ENCODE results near the gene GREB1L. TPM values are rescaled to one million over a fixed set of nuclear protein-coding genes. Genes with fewer than 3 reads are reported as not detected.

GREB1L gene
- polyA plus RNA-seq, 1 of the 3 experiments (the other 2 are of a cell fraction) = under 0.01 TPM

DNA sequence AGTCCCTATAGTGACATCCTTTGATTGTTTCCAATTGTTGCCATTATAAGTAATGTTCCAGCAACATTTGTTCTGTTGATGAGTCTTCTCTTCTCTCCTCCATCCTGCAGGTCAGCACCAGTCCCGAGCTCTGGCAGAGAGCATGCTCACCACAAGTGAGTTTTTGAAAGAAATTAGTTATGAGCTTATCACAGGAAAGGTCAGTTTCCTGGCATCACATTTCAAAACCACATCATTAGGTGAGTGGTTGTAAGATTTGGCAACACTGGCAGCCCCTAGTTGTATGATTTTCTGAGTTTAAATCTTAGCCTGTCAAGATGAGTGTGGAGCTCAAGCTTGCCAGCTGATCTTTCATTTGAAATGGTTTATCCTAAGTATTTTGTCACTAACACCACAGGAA lies 208.9 kb downstream of the GREB1L start:
- 0% methylated on average over 1 of the region's 1 CpG for WGBS (ENCODE audit: low lambda C conversion rate)

GRCh38 chr18:21451851-21452250 lies 209.8 kb downstream of the GREB1L start:
- Histone ChIP-seq H3K9me2 (no peaks in the 10 kb centered on the region), H3K27me3 (ENCODE audit: insufficient read depth) (peaks cover 16% of the 10 kb centered on the region), H3K9ac (no peak overlapping the region), H3K4me1 (ENCODE audit: control insufficient read depth in 1 of 2, insufficient read depth in 2 of 2, low read depth in 1 of 2, low read length in 1 of 2) (no peaks in the 10 kb centered on the region; a peak in 1 of 4 replicates), H3K4me2 (no peak overlapping the region), H2AFZ (ENCODE audit: low read depth) (no peak overlapping the region), H4K20me1 (ENCODE audit: insufficient read depth) (no peaks in the 10 kb centered on the region), H3F3A (replicated peaks; ENCODE audit: insufficient read depth) (no peaks in the 10 kb centered on the region), H3K79me2 (ENCODE audit: insufficient read depth) (no peaks in the 10 kb centered on the region), H3K9me3 (no peaks in the 10 kb centered on the region), H3K4me3 (ENCODE audit: low read depth in 2 of 2, low read length in 1 of 2) (no peak overlapping the region), H3K27ac (ENCODE audit: low read depth in 2 of 2, low read length in 1 of 2) (no peak overlapping the region), H3K36me3 (replicated peaks in 1 of 2; ENCODE audit: control insufficient read depth in 1 of 2, insufficient read depth in 2 of 2, low read length in 1 of 2) (no peaks in the 10 kb centered on the region)
- WGBS (ENCODE audit: low lambda C conversion rate) = 33% methylated on average over 2 of the region's 2 CpGs
- CTCF ChIA-PET = interaction anchor here (2.3 kb wide), 1 partner anchor 257 kb away, joined by 8 read pairs; no protein-coding TSS in a partner anchor
- POLR2A ChIA-PET = no interaction called here
- no peak for DNase-seq
- TF ChIP-seq REST (IDR thresholded peaks at IDR 0.05; ENCODE audit: low read depth, low read length) = no peak
- TF ChIP-seq, protein P1, sequence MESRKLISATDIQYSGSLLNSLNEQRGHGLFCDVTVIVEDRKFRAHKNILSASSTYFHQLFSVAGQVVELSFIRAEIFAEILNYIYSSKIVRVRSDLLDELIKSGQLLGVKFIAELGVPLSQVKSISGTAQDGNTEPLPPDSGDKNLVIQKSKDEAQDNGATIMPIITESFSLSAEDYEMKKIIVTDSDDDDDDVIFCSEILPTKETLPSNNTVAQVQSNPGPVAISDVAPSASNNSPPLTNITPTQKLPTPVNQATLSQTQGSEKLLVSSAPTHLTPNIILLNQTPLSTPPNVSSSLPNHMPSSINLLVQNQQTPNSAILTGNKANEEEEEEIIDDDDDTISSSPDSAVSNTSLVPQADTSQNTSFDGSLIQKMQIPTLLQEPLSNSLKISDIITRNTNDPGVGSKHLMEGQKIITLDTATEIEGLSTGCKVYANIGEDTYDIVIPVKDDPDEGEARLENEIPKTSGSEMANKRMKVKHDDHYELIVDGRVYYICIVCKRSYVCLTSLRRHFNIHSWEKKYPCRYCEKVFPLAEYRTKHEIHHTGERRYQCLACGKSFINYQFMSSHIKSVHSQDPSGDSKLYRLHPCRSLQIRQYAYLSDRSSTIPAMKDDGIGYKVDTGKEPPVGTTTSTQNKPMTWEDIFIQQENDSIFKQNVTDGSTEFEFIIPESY (IDR thresholded peaks at IDR 0.05; ENCODE audit: borderline replicate concordance, low read depth) = no peak
- TF ChIP-seq, protein P2, sequence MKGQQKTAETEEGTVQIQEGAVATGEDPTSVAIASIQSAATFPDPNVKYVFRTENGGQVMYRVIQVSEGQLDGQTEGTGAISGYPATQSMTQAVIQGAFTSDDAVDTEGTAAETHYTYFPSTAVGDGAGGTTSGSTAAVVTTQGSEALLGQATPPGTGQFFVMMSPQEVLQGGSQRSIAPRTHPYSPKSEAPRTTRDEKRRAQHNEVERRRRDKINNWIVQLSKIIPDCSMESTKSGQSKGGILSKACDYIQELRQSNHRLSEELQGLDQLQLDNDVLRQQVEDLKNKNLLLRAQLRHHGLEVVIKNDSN (IDR thresholded peaks at IDR 0.05; ENCODE audit: borderline replicate concordance, low read depth) = no peak
- TF ChIP-seq JUND (IDR thresholded peaks at IDR 0.05) = no peak
- TF ChIP-seq EZH2phosphoT487 (IDR thresholded peaks at IDR 0.05; ENCODE audit: borderline replicate concordance, low read depth) = no peak

More for the DNA sequence above, 208.9 kb downstream of the GREB1L start:
- Histone ChIP-seq H3K79me2 (ENCODE audit: insufficient read depth) (no peaks in the 10 kb centered on the region), H3F3A (replicated peaks; ENCODE audit: insufficient read depth) (no peaks in the 10 kb centered on the region), H3K9me3 (no peaks in the 10 kb centered on the region), H3K27ac (ENCODE audit: low read depth in 2 of 2, low read length in 1 of 2) (no peak overlapping the region), H3K27me3 (ENCODE audit: insufficient read depth) (peaks cover 18% of the 10 kb centered on the region), H3K36me3 (replicated peaks in 1 of 2; ENCODE audit: control insufficient read depth in 1 of 2, insufficient read depth in 2 of 2, low read length in 1 of 2) (no peaks in the 10 kb centered on the region), H3K9ac (no peak overlapping the region), H3K4me1 (ENCODE audit: control insufficient read depth in 1 of 2, insufficient read depth in 2 of 2, low read depth in 1 of 2, low read length in 1 of 2) (no peaks in the 10 kb centered on the region; a peak in 1 of 4 replicates), H4K20me1 (ENCODE audit: insufficient read depth) (no peaks in the 10 kb centered on the region), H3K4me2 (no peak overlapping the region), H3K9me2 (no peaks in the 10 kb centered on the region), H3K4me3 (ENCODE audit: low read depth in 2 of 2, low read length in 1 of 2) (no peak overlapping the region), H2AFZ (ENCODE audit: low read depth) (no peak overlapping the region)
- no peak for TF ChIP-seq RAD21 (IDR thresholded peaks at IDR 0.05; ENCODE audit: low read length)
- no peak for TF ChIP-seq POLR2AphosphoS5 (IDR thresholded peaks at IDR 0.05; ENCODE audit: low read depth, low read length)
- no peak for TF ChIP-seq MEF2A (IDR thresholded peaks at IDR 0.05; ENCODE audit: borderline replicate concordance, low read depth)
- TF ChIP-seq RFX5 (IDR thresholded peaks at IDR 0.05; ENCODE audit: low read length) = no peak
- no peak for TF ChIP-seq NFIC (IDR thresholded peaks at IDR 0.05; ENCODE audit: borderline replicate concordance)
- TF ChIP-seq ELF1 (IDR thresholded peaks at IDR 0.05) = no peak
- TF ChIP-seq REST (IDR thresholded peaks at IDR 0.05; ENCODE audit: low read depth, low read length) = no peak
- TF ChIP-seq EP300 (IDR thresholded peaks at IDR 0.05; ENCODE audit: borderline replicate concordance in 1 of 2, low read depth in 1 of 2, low read length in 1 of 2) = no peak
- TF ChIP-seq, protein P3, sequence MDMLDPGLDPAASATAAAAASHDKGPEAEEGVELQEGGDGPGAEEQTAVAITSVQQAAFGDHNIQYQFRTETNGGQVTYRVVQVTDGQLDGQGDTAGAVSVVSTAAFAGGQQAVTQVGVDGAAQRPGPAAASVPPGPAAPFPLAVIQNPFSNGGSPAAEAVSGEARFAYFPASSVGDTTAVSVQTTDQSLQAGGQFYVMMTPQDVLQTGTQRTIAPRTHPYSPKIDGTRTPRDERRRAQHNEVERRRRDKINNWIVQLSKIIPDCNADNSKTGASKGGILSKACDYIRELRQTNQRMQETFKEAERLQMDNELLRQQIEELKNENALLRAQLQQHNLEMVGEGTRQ (IDR thresholded peaks at IDR 0.05; ENCODE audit: borderline replicate concordance, low read depth, low read length) = no peak
- POLR2A ChIA-PET = no interaction called here
- CTCF ChIA-PET = interaction anchor here (2.3 kb wide), 1 partner anchor 256 kb away, joined by 8 read pairs; no protein-coding TSS in a partner anchor
- DNase-seq = no peak

Data from SK-N-SH (cell line).